ENCODE measurements around the gene SLC35F6.
"Not testable (repeated sequence)": the region's sequence is repeated elsewhere in the genome, so short reads cannot be mapped to it uniquely, and the experiment has no call there.

SLC35F6 gene

GRCh38 chr2:26730549-26731344, 33.3 kb upstream of the SLC35F6 start:
- peak; percentile 45 to 61 (median 52) for DNase-seq

GRCh38 chr2:26731714-26732113, 32.4 kb upstream of the SLC35F6 start:
- DNase-seq = no peak

- no peak for DNase-seq
Observed at GRCh38 chr2:26732446-26732845, 31.6 kb upstream of the SLC35F6 start.

- no peak for DNase-seq
Observed at GRCh38 chr2:26733413-26733812, 30.7 kb upstream of the SLC35F6 start.

GRCh38 chr2:26735097-26735496, 29.0 kb upstream of the SLC35F6 start:
- no peak for DNase-seq

GRCh38 chr2:26735883-26736588, 28.0 kb upstream of the SLC35F6 start:
- DNase-seq = no peak

- no peak for DNase-seq
Observed at GRCh38 chr2:26737221-26737620, 26.9 kb upstream of the SLC35F6 start.

GRCh38 chr2:26738481-26738880, 25.6 kb upstream of the SLC35F6 start:
- no peak for DNase-seq

GRCh38 chr2:26739514-26739913, 24.6 kb upstream of the SLC35F6 start:
- no peak for DNase-seq

- no peak for DNase-seq
Observed at GRCh38 chr2:26740346-26740745, 23.7 kb upstream of the SLC35F6 start.

- DNase-seq = peak in 1 of 3 donors; percentile 20
Observed at GRCh38 chr2:26740890-26741302, 23.2 kb upstream of the SLC35F6 start.

- DNase-seq = no peak
Observed at GRCh38 chr2:26742048-26742770, 21.9 kb upstream of the SLC35F6 start.

- no peak for DNase-seq
Observed at GRCh38 chr2:26743852-26744251, 20.2 kb upstream of the SLC35F6 start.

- no peak for DNase-seq
Observed at GRCh38 chr2:26744953-26745352, 19.1 kb upstream of the SLC35F6 start.

- peak; percentile 84 to 92 (median 92) for DNase-seq
Observed at GRCh38 chr2:26745609-26746327, 18.3 kb upstream of the SLC35F6 start.

GRCh38 chr2:26746934-26747333, 17.1 kb upstream of the SLC35F6 start:
- no peak for DNase-seq

GRCh38 chr2:26749787-26750420, 14.2 kb upstream of the SLC35F6 start:
- DNase-seq = not testable (repeated sequence)

- DNase-seq = not testable (repeated sequence)
Observed at GRCh38 chr2:26750467-26750866, 13.6 kb upstream of the SLC35F6 start.

GRCh38 chr2:26752656-26753055, 11.4 kb upstream of the SLC35F6 start:
- DNase-seq = no peak

GRCh38 chr2:26754539-26754938, 9.5 kb upstream of the SLC35F6 start:
- no peak for DNase-seq

GRCh38 chr2:26754972-26755670, 9.0 kb upstream of the SLC35F6 start:
- no peak for DNase-seq

- peak; percentile 45 to 67 (median 57) for DNase-seq
Observed at GRCh38 chr2:26756337-26756736, 7.7 kb upstream of the SLC35F6 start.
